ENCODE data around the gene NWD2.
"Not testable (repeated sequence)": the region's sequence is repeated elsewhere in the genome, so short reads cannot be mapped to it uniquely, and the experiment has no call there.

Gene NWD2

GRCh38 chr4:37385424-37385823, 140.9 kb downstream of the NWD2 start:
- Mint-ChIP-seq H3K27ac (ENCODE audit: low read depth) (no peak overlapping the region), H3K27me3 (peaks cover 25% of the 10 kb centered on the region), H3K4me3 (no peak overlapping the region), H3K9me3 (no peaks in the 10 kb centered on the region), H3K4me1 (no peaks in the 10 kb centered on the region), H3K36me3 (ENCODE audit: insufficient read depth) (no peaks in the 10 kb centered on the region)
- ATAC-seq (replicated peaks; ENCODE audit: extremely low read depth, poor library complexity, severe bottlenecking), result no peak
- DNase-seq (ENCODE audit: low spot score in 2 of 2), result no peak

GRCh38 chr4:37388681-37389365, 144.3 kb downstream of the NWD2 start:
- H3K4me1 Mint-ChIP-seq, result no peaks in the 10 kb centered on the region
- peaks cover 8% of the 10 kb centered on the region for H3K27me3 Mint-ChIP-seq
- H3K27ac Mint-ChIP-seq (ENCODE audit: low read depth), result no peak overlapping the region
- H3K9me3 Mint-ChIP-seq, result no peaks in the 10 kb centered on the region
- no peak for DNase-seq (ENCODE audit: low spot score in 2 of 2)
- H3K4me3 Mint-ChIP-seq, result no peak overlapping the region
- no peaks in the 10 kb centered on the region for H3K36me3 Mint-ChIP-seq (ENCODE audit: insufficient read depth)
- ATAC-seq (replicated peaks; ENCODE audit: extremely low read depth, poor library complexity, severe bottlenecking), result no peak

- no peak for ATAC-seq (replicated peaks; ENCODE audit: extremely low read depth, poor library complexity, severe bottlenecking)
- H3K27me3 Mint-ChIP-seq, result peaks cover 12% of the 10 kb centered on the region
- no peaks in the 10 kb centered on the region for H3K36me3 Mint-ChIP-seq (ENCODE audit: insufficient read depth)
- no peak overlapping the region for H3K27ac Mint-ChIP-seq (ENCODE audit: low read depth)
- no peaks in the 10 kb centered on the region for H3K4me1 Mint-ChIP-seq
- DNase-seq (ENCODE audit: low spot score in 2 of 2), result no peak
- no peaks in the 10 kb centered on the region for H3K9me3 Mint-ChIP-seq
- no peak overlapping the region for H3K4me3 Mint-ChIP-seq
These were observed 144.8 kb downstream of the NWD2 start for GRCh38 chr4:37389366-37389765.

GRCh38 chr4:37389967-37390580, 145.5 kb downstream of the NWD2 start:
- H3K36me3 Mint-ChIP-seq (ENCODE audit: insufficient read depth), result no peaks in the 10 kb centered on the region

GRCh38 chr4:37392521-37393255, 148.1 kb downstream of the NWD2 start:
- no peak overlapping the region for H3K4me3 Mint-ChIP-seq
- ATAC-seq (replicated peaks; ENCODE audit: extremely low read depth, poor library complexity, severe bottlenecking) (no peak), DNase-seq (ENCODE audit: low spot score in 2 of 2) (no peak)

More at GRCh38 chr4:37389967-37390580, 145.5 kb downstream of the NWD2 start:
- Mint-ChIP-seq H3K9me3 (no peaks in the 10 kb centered on the region), H3K27me3 (peaks cover 20% of the 10 kb centered on the region), H3K4me1 (no peaks in the 10 kb centered on the region), H3K4me3 (no peak overlapping the region), H3K27ac (ENCODE audit: low read depth) (no peak overlapping the region)
- DNase-seq (ENCODE audit: low spot score in 2 of 2) (no peak), ATAC-seq (replicated peaks; ENCODE audit: extremely low read depth, poor library complexity, severe bottlenecking) (no peak)

GRCh38 chr4:37393321-37393720, 148.8 kb downstream of the NWD2 start:
- H3K4me3 Mint-ChIP-seq, result no peak overlapping the region
- H3K27ac Mint-ChIP-seq (ENCODE audit: low read depth), result no peak overlapping the region
- peaks cover 2% of the 10 kb centered on the region for H3K36me3 Mint-ChIP-seq (ENCODE audit: insufficient read depth)
- peaks cover 41% of the 10 kb centered on the region for H3K27me3 Mint-ChIP-seq
- no peak for ATAC-seq (replicated peaks; ENCODE audit: extremely low read depth, poor library complexity, severe bottlenecking)
- no peaks in the 10 kb centered on the region for H3K9me3 Mint-ChIP-seq
- DNase-seq (ENCODE audit: low spot score in 2 of 2), result no peak
- no peaks in the 10 kb centered on the region for H3K4me1 Mint-ChIP-seq

More at GRCh38 chr4:37392521-37393255, 148.1 kb downstream of the NWD2 start:
- Mint-ChIP-seq H3K27ac (ENCODE audit: low read depth) (no peak overlapping the region), H3K4me1 (no peaks in the 10 kb centered on the region), H3K9me3 (no peaks in the 10 kb centered on the region), H3K27me3 (peaks cover 36% of the 10 kb centered on the region), H3K36me3 (ENCODE audit: insufficient read depth) (peaks cover 2% of the 10 kb centered on the region)

GRCh38 chr4:37393889-37394288, 149.3 kb downstream of the NWD2 start:
- no peak for DNase-seq (ENCODE audit: low spot score in 2 of 2)
- Mint-ChIP-seq H3K27me3 (peaks cover 41% of the 10 kb centered on the region), H3K36me3 (ENCODE audit: insufficient read depth) (peaks cover 2% of the 10 kb centered on the region), H3K4me3 (no peak overlapping the region), H3K4me1 (no peaks in the 10 kb centered on the region), H3K9me3 (no peaks in the 10 kb centered on the region), H3K27ac (ENCODE audit: low read depth) (no peak overlapping the region)
- no peak for ATAC-seq (replicated peaks; ENCODE audit: extremely low read depth, poor library complexity, severe bottlenecking)

GRCh38 chr4:37397505-37397904, 153.0 kb downstream of the NWD2 start:
- H3K9me3 Mint-ChIP-seq, result no peaks in the 10 kb centered on the region
- peaks cover 2% of the 10 kb centered on the region for H3K36me3 Mint-ChIP-seq (ENCODE audit: insufficient read depth)
- no peak overlapping the region for H3K4me3 Mint-ChIP-seq
- no peaks in the 10 kb centered on the region for H3K4me1 Mint-ChIP-seq
- no peak overlapping the region for H3K27ac Mint-ChIP-seq (ENCODE audit: low read depth)
- no peak for DNase-seq (ENCODE audit: low spot score in 2 of 2)
- no peak for ATAC-seq (replicated peaks; ENCODE audit: extremely low read depth, poor library complexity, severe bottlenecking)
- peaks cover 54% of the 10 kb centered on the region for H3K27me3 Mint-ChIP-seq

- DNase-seq (ENCODE audit: low spot score in 2 of 2) (no peak), ATAC-seq (replicated peaks; ENCODE audit: extremely low read depth, poor library complexity, severe bottlenecking) (no peak)
- Mint-ChIP-seq H3K36me3 (ENCODE audit: insufficient read depth) (peaks cover 2% of the 10 kb centered on the region), H3K4me3 (no peak overlapping the region), H3K9me3 (no peaks in the 10 kb centered on the region), H3K4me1 (no peaks in the 10 kb centered on the region), H3K27ac (ENCODE audit: low read depth) (no peak overlapping the region), H3K27me3 (peaks cover 50% of the 10 kb centered on the region)
These were observed 155.8 kb downstream of the NWD2 start for GRCh38 chr4:37400241-37400881.

- H3K9me3 Mint-ChIP-seq; H3K36me3 Mint-ChIP-seq (ENCODE audit: insufficient read depth); ATAC-seq (replicated peaks; ENCODE audit: extremely low read depth, poor library complexity, severe bottlenecking); H3K4me3 Mint-ChIP-seq; H3K27ac Mint-ChIP-seq (ENCODE audit: low read depth); H3K4me1 Mint-ChIP-seq; DNase-seq (ENCODE audit: low spot score in 2 of 2): not testable (repeated sequence)
- peaks cover 52% of the 10 kb centered on the region for H3K27me3 Mint-ChIP-seq
These were observed 163.6 kb downstream of the NWD2 start for GRCh38 chr4:37407938-37408826.

GRCh38 chr4:37413612-37414011, 169.1 kb downstream of the NWD2 start:
- not testable (repeated sequence) for H3K4me1 Mint-ChIP-seq; H3K9me3 Mint-ChIP-seq; H3K4me3 Mint-ChIP-seq; H3K36me3 Mint-ChIP-seq (ENCODE audit: insufficient read depth); ATAC-seq (replicated peaks; ENCODE audit: extremely low read depth, poor library complexity, severe bottlenecking); H3K27ac Mint-ChIP-seq (ENCODE audit: low read depth); DNase-seq (ENCODE audit: low spot score in 2 of 2)
- H3K27me3 Mint-ChIP-seq, result peaks cover 24% of the 10 kb centered on the region

- H3K27ac Mint-ChIP-seq (ENCODE audit: low read depth), result no peak overlapping the region
- H3K9me3 Mint-ChIP-seq, result no peaks in the 10 kb centered on the region
- peaks cover 15% of the 10 kb centered on the region for H3K27me3 Mint-ChIP-seq
- H3K4me1 Mint-ChIP-seq, result no peaks in the 10 kb centered on the region
- DNase-seq (ENCODE audit: low spot score in 2 of 2) (no peak), ATAC-seq (replicated peaks; ENCODE audit: extremely low read depth, poor library complexity, severe bottlenecking) (no peak)
- H3K36me3 Mint-ChIP-seq (ENCODE audit: insufficient read depth), result no peaks in the 10 kb centered on the region
- no peak overlapping the region for H3K4me3 Mint-ChIP-seq
These were observed 171.4 kb downstream of the NWD2 start for GRCh38 chr4:37415845-37416369.
